Measurements from ENCODE around the gene CNOT11. TPM values are rescaled to one million over a fixed set of nuclear protein-coding genes. Genes with fewer than 3 reads are reported as not detected.

Gene CNOT11
- total and polyA plus RNA-seq, 2 of the 13 experiments (the other 11 are each of a cell fraction or from before 2014, with no cell fraction given), result 114 to 209 TPM

- no peak for TF ChIP-seq ZBTB34 (CRISPR knock-in tag; IDR thresholded peaks at IDR 0.05)
- TF ChIP-seq CAMTA2 (CRISPR knock-in tag; IDR thresholded peaks at IDR 0.05; ENCODE audit: borderline replicate concordance), result no peak
- TF ChIP-seq NFYC (CRISPR knock-in tag; IDR thresholded peaks at IDR 0.05), result no peak
- TF ChIP-seq PRDM4 (CRISPR knock-in tag; IDR thresholded peaks at IDR 0.05; ENCODE audit: borderline replicate concordance), result no peak
- no peak for TF ChIP-seq EP300 (IDR thresholded peaks at IDR 0.05; ENCODE audit: low read depth in 2 of 2, low read length in 2 of 2)
- no peak for TF ChIP-seq EP300 (CRISPR knock-in tag; IDR thresholded peaks at IDR 0.05; ENCODE audit: borderline replicate concordance)
- no peak for TF ChIP-seq SUZ12 (IDR thresholded peaks at IDR 0.05; ENCODE audit: low read depth, low read length)
- no peak for TF ChIP-seq ZNF142 (CRISPR knock-in tag; IDR thresholded peaks at IDR 0.05)
- no peak for TF ChIP-seq ZIK1 (CRISPR knock-in tag; IDR thresholded peaks at IDR 0.05; ENCODE audit: borderline replicate concordance, low read depth)
- TF ChIP-seq CEBPB (IDR thresholded peaks at IDR 0.05; ENCODE audit: borderline replicate concordance, low read depth, low read length), result peak; percentile 66; the same call in 1 of the 2 replicates
- no peak for TF ChIP-seq ZNF639 (CRISPR knock-in tag; conservative IDR thresholded peaks at IDR 0.05)
- TF ChIP-seq SALL1 (CRISPR knock-in tag; IDR thresholded peaks at IDR 0.05), result no peak
- no peak for TF ChIP-seq ZNF547 (CRISPR knock-in tag; IDR thresholded peaks at IDR 0.05)
- TF ChIP-seq MED8 (CRISPR knock-in tag; IDR thresholded peaks at IDR 0.05; ENCODE audit: insufficient replicate concordance), result no peak
- no peak for TF ChIP-seq ZNF143 (CRISPR knock-in tag; IDR thresholded peaks at IDR 0.05)
Measured at GRCh38 chr2:101255501-101255900, 2.8 kb downstream of the CNOT11 start (continued).

Data from HepG2 (cell line).